GM23248 (cell line): ENCODE data around the gene OR5B3.

ENCODE experiments used
- EZH2 ChIP-seq: fragments of 200-600 bp; sonication (generic); IDR thresholded peaks from 2 replicates; pipeline ENCODE4 v1.6.1; 2018; ENCODE audit warnings: antibody characterized with exemption, mild to moderate bottlenecking; ENCODE audit not compliant: insufficient read depth, poor library complexity, severe bottlenecking
- EZH2phosphoT487 ChIP-seq: fragments of 200-600 bp; sonication (generic); IDR thresholded peaks from 2 replicates; pipeline ENCODE4 v1.6.1; 2018; ENCODE audit warnings: antibody characterized with exemption, moderate library complexity, mild to moderate bottlenecking, low read depth; ENCODE audit not compliant: insufficient read depth

DNA sequence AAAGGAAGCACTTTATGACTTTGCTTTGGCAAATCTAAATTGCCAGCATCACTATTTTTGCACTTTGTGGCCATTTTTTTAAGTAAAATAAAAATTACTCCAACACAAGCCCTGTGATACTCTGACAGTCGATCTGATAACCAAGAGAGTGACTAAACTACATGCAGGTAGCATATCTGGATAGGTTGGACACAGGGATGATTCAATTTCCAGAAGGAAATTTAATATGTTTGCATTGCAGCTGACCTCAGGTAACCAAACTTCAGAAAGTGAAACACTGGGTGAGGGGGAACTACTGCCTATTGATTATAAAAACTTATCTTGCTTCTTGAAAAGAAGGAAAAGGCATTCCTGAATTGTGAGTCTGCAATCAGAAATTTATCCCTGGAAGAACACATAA is 13.9 kb downstream of the OR5B3 start:
- TF ChIP-seq EZH2phosphoT487 (no peak), EZH2 (no peak)
